T-cell (primary cell): ENCODE data around the gene GALNT9. TPM values are rescaled to one million over a fixed set of nuclear protein-coding genes. Genes with fewer than 3 reads are reported as not detected.
"Not testable (repeated sequence)": the region's sequence is repeated elsewhere in the genome, so short reads cannot be mapped to it uniquely, and the experiment has no call there.

Experiments used
- ATAC-seq, 4 experiments: fragments of 200-7000 bp in 3 of 4; fragments of 150-1000 bp in 1 of 4; cut with Tn5 transposase; replicated peaks in 1 of 4; 1 replicate in 3 of 4; 2 replicates in 1 of 4; pipeline ENCODE4 v1.10.0; 2021; ENCODE audit warnings: moderate library complexity in 3 of 4, mild to moderate bottlenecking in 2 of 4, moderate number of reproducible peaks in 1 of 4
- CTCF ChIA-PET, 2 donors: fragments of 300-600 bp; sonication (Branson Sonifier 250); formaldehyde crosslinking; loops; one replicate each; lab custom pipeline; 2022; ENCODE audit warnings: antibody characterized with exemption in 2 of 2; lab: Charles Lee
- POLR2A ChIA-PET, 2 donors: fragments of 300-600 bp; sonication (Branson Sonifier 250); formaldehyde crosslinking; loops; one replicate each; lab custom pipeline; 2022; ENCODE audit warnings: antibody characterized with exemption in 2 of 2; lab: Charles Lee
- DNase-seq, 35 experiments: peaks; one replicate each; pipeline versions ENCODE4 v3.0.0 to v3.0.0-alpha.2; 2013 to 2023
- H3K27ac ChIP-seq: one replicate; pipeline ENCODE4 v1.5.1; 2013; ENCODE audit warnings: low read length
- H3K27me3 ChIP-seq, 2 experiments: replicated peaks in 1 of 2; 1 replicate in 1 of 2; 2 replicates in 1 of 2; pipeline versions ENCODE4 v1.6.1 to v1.7.0; 2013; ENCODE audit warnings: low read length in 1 of 2, mixed read lengths in 1 of 2; ENCODE audit not compliant: control insufficient read depth in 2 of 2, insufficient read depth in 2 of 2; ENCODE audit errors: extremely low read depth in 1 of 2
- H3K36me3 ChIP-seq, 2 donors: 1 replicate in 1 of 2; 2 replicates in 1 of 2; pipeline versions ENCODE4 v1.6.1 to v1.7.0; 2013; ENCODE audit warnings: low read length in 1 of 2; ENCODE audit not compliant: control insufficient read depth in 2 of 2, insufficient read depth in 1 of 2; ENCODE audit errors: extremely low read depth in 1 of 2
- H3K4me1 ChIP-seq, 2 experiments: 1 replicate in 1 of 2; 2 replicates in 1 of 2; pipeline versions ENCODE4 v1.6.1 to v1.7.0; 2013; ENCODE audit warnings: low read length in 2 of 2, mixed read lengths in 1 of 2; ENCODE audit not compliant: insufficient read depth in 2 of 2, control insufficient read depth in 1 of 2; ENCODE audit errors: extremely low read depth in 1 of 2
- H3K4me3 ChIP-seq, 2 donors: 1 replicate in 1 of 2; 2 replicates in 1 of 2; pipeline versions ENCODE4 v1.5.1 to v1.7.0; 2013; ENCODE audit warnings: mild to moderate bottlenecking in 2 of 2, low read length in 1 of 2, moderate library complexity in 1 of 2; ENCODE audit not compliant: control insufficient read depth in 1 of 2; ENCODE audit errors: extremely low read depth in 1 of 2
- H3K9me3 ChIP-seq: 2 replicates; pipeline ENCODE4 v1.7.0; 2013
- H3K27ac Mint-ChIP-seq, 2 donors: one replicate each; pipeline ENCODE4 v1.8.0; 2020 to 2021; ENCODE audit warnings: mild to moderate bottlenecking in 2 of 2, mixed read lengths in 2 of 2
- H3K27me3 Mint-ChIP-seq, 2 donors: one replicate each; pipeline ENCODE4 v1.8.0; 2021 to 2022; ENCODE audit warnings: mixed read lengths in 2 of 2
- H3K36me3 Mint-ChIP-seq: one replicate; pipeline ENCODE4 v1.8.0; 2021; ENCODE audit warnings: mixed read lengths
- H3K4me1 Mint-ChIP-seq, 3 donors: one replicate each; pipeline ENCODE4 v1.8.0; 2020 to 2022; ENCODE audit warnings: mixed read lengths in 3 of 3, mild to moderate bottlenecking in 1 of 3
- H3K4me3 Mint-ChIP-seq, 3 donors: one replicate each; pipeline ENCODE4 v1.8.0; 2020 to 2022; ENCODE audit warnings: mild to moderate bottlenecking in 3 of 3, mixed read lengths in 3 of 3, moderate library complexity in 3 of 3
- H3K9me3 Mint-ChIP-seq, 3 donors: one replicate each; pipeline ENCODE4 v1.8.0; 2020 to 2022; ENCODE audit warnings: mixed read lengths in 3 of 3
- WGBS: methylation state at CpG from one replicate; pipeline ENCODE4 v1.1.5; 2013; ENCODE audit warnings: missing lambda C conversion rate; ENCODE audit not compliant: insufficient coverage; 5-methylcytosine and 5-hydroxymethylcytosine counted together
- total RNA-seq, 35 experiments: library from RNA in 6 of 35; stranded (reverse) in 6 of 35; fragments of 120-200 nt in 1 of 35; gene quantifications; one replicate each; pipeline versions ENCODE4 v1.2.1 to v1.2.4 and lab custom pipeline; 2013 to 2026

Gene GALNT9
- total RNA-seq, 5 donors from 2014 or later (not counting 1 experiment from before 2014, with no cell fraction given), result 0.72 TPM; not detected in 4

- H3K27me3 Mint-ChIP-seq, POLR2A ChIA-PET, H3K27ac ChIP-seq, H3K4me3 Mint-ChIP-seq, DNase-seq, H3K9me3 ChIP-seq, ATAC-seq, H3K4me3 ChIP-seq, CTCF ChIA-PET, H3K27ac Mint-ChIP-seq, H3K27me3 ChIP-seq, H3K36me3 Mint-ChIP-seq, H3K9me3 Mint-ChIP-seq: not testable (repeated sequence)
- WGBS, result no CpG with 5 or more reads among the region's 32 CpGs
- peaks cover 9 to 37% of the 10 kb centered on the region in 2 experiments for H3K4me1 ChIP-seq
- peaks cover 18 to 23% (median 19%) of the 10 kb centered on the region in 3 donors for H3K4me1 Mint-ChIP-seq
- H3K36me3 ChIP-seq, result peaks cover 4 to 38% of the 10 kb centered on the region in 2 donors
These were observed 179.9 kb downstream of the GALNT9 start for GRCh38 chr12:132149526-132149925.

- ChIA-PET POLR2A (no interaction called here), CTCF (no interaction called here)
- Histone ChIP-seq H3K4me1 (peaks cover 9 to 28% of the 10 kb centered on the region in 2 experiments), H3K27me3 (no peaks in the 10 kb centered on the region), H3K9me3 (no peaks in the 10 kb centered on the region), H3K36me3 (peaks cover 4 to 38% of the 10 kb centered on the region in 2 donors), H3K4me3 (no peak overlapping the region), H3K27ac (no peak overlapping the region)
- Mint-ChIP-seq H3K4me1 (peaks cover 21 to 26% (median 24%) of the 10 kb centered on the region in 3 donors), H3K27ac (no peak overlapping the region), H3K4me3 (no peak overlapping the region), H3K36me3 (peaks cover 5% of the 10 kb centered on the region), H3K27me3 (peaks cover 0 to 2% of the 10 kb centered on the region in 2 donors), H3K9me3 (no peaks in the 10 kb centered on the region)
- ATAC-seq (no peak), DNase-seq (no peak)
- WGBS, result 87% methylated on average over 4 of the region's 41 CpGs
These were observed 180.9 kb downstream of the GALNT9 start for GRCh38 chr12:132148368-132149045.

- Mint-ChIP-seq H3K4me1 (peaks cover 26 to 32% (median 29%) of the 10 kb centered on the region in 3 donors), H3K9me3 (no peaks in the 10 kb centered on the region), H3K27me3 (peaks cover 0 to 2% of the 10 kb centered on the region in 2 donors), H3K27ac (no peak overlapping the region), H3K4me3 (no peak overlapping the region), H3K36me3 (peaks cover 5% of the 10 kb centered on the region)
- ATAC-seq (no peak), DNase-seq (no peak)
- Histone ChIP-seq H3K4me3 (no peak overlapping the region), H3K4me1 (peaks cover 11 to 35% of the 10 kb centered on the region in 2 experiments), H3K27ac (no peak overlapping the region), H3K36me3 (peaks cover 4 to 38% of the 10 kb centered on the region in 2 donors), H3K9me3 (no peaks in the 10 kb centered on the region), H3K27me3 (no peaks in the 10 kb centered on the region)
- WGBS, result 95% methylated on average over 38 of the region's 38 CpGs
- CTCF ChIA-PET, result no interaction called here
- POLR2A ChIA-PET, result no interaction called here
These were observed 181.7 kb downstream of the GALNT9 start for GRCh38 chr12:132147423-132148367.

GRCh38 chr12:132146772-132147422 is 182.5 kb downstream of the GALNT9 start:
- Mint-ChIP-seq H3K9me3 (no peaks in the 10 kb centered on the region), H3K36me3 (peaks cover 5% of the 10 kb centered on the region), H3K27ac (no peak overlapping the region), H3K4me3 (peak overlapping the region; percentile 13 to 88 (median 58)), H3K4me1 (peaks cover 29 to 37% (median 31%) of the 10 kb centered on the region in 3 donors), H3K27me3 (peaks cover 0 to 2% of the 10 kb centered on the region in 2 donors)
- DNase-seq, result no peak
- Histone ChIP-seq H3K27me3 (no peaks in the 10 kb centered on the region), H3K4me3 (no peak overlapping the region), H3K27ac (no peak overlapping the region), H3K36me3 (peaks cover 4 to 36% of the 10 kb centered on the region in 2 donors), H3K9me3 (no peaks in the 10 kb centered on the region), H3K4me1 (peaks cover 11 to 42% of the 10 kb centered on the region in 2 experiments)
- WGBS, result 93% methylated on average over 19 of the region's 19 CpGs
- POLR2A ChIA-PET, result no interaction called here
- ATAC-seq, result no peak
- CTCF ChIA-PET, result no interaction called here

Other genes starting within 250 kb of the GALNT9 start
- 10 to 100 TPM; 41.9 to 58.6 (median 49.0) TPM for gene DDX51, start 185.3 kb downstream of the GALNT9 start, total RNA-seq
- gene NOC4L, start 185.1 kb downstream of the GALNT9 start, total RNA-seq, result 10 to 100 TPM; 14.6 to 28.9 (median 26.4) TPM
- 100 to 1,000 TPM in 2 of 5 donors, 10 to 100 TPM in 3; 82.1 to 114 (median 99.3) TPM for gene FBRSL1, start 160.6 kb upstream of the GALNT9 start, total RNA-seq